ENCODE data around the gene KANK2. TPM values are rescaled to one million over a fixed set of nuclear protein-coding genes. Genes with fewer than 3 reads are reported as not detected.
"Not testable (repeated sequence)": the region's sequence is repeated elsewhere in the genome, so short reads cannot be mapped to it uniquely, and the experiment has no call there.

The KANK2 gene
- total RNA-seq, 2 donors from 2014 or later: 3.9 to 5.2 TPM

- H3K4me3 Mint-ChIP-seq: no peak overlapping the region
- no peaks in the 10 kb centered on the region for H3K4me1 Mint-ChIP-seq (ENCODE audit: low read depth in 2 of 2)
- H3K27me3 Mint-ChIP-seq: no peaks in the 10 kb centered on the region
- DNase-seq (ENCODE audit: low spot score) (no peak), ATAC-seq (no peak)
- no peaks in the 10 kb centered on the region for H3K36me3 Mint-ChIP-seq
- no peaks in the 10 kb centered on the region for H3K9me3 Mint-ChIP-seq
- no peak overlapping the region for H3K27ac Mint-ChIP-seq
These were observed 30.8 kb downstream of the KANK2 start for GRCh38 chr19:11166281-11167142.

- ATAC-seq (no peak), DNase-seq (ENCODE audit: low spot score) (no peak)
- no peak overlapping the region for H3K27ac Mint-ChIP-seq
- H3K9me3 Mint-ChIP-seq: no peaks in the 10 kb centered on the region
- no peaks in the 10 kb centered on the region for H3K36me3 Mint-ChIP-seq
- no peak overlapping the region for H3K4me3 Mint-ChIP-seq
- no peaks in the 10 kb centered on the region for H3K27me3 Mint-ChIP-seq
- H3K4me1 Mint-ChIP-seq (ENCODE audit: low read depth in 2 of 2): no peaks in the 10 kb centered on the region
These were observed 31.8 kb downstream of the KANK2 start for GRCh38 chr19:11165486-11166030.

- no peak for DNase-seq (ENCODE audit: low spot score)
- Mint-ChIP-seq H3K4me3 (no peak overlapping the region), H3K36me3 (no peaks in the 10 kb centered on the region), H3K4me1 (ENCODE audit: low read depth in 2 of 2) (no peaks in the 10 kb centered on the region), H3K27me3 (no peaks in the 10 kb centered on the region), H3K27ac (no peak overlapping the region), H3K9me3 (no peaks in the 10 kb centered on the region)
- ATAC-seq: no peak
These were observed 32.4 kb downstream of the KANK2 start for GRCh38 chr19:11164879-11165406.

- Mint-ChIP-seq H3K4me1 (ENCODE audit: low read depth in 2 of 2) (no peaks in the 10 kb centered on the region), H3K36me3 (no peaks in the 10 kb centered on the region), H3K27ac (no peak overlapping the region), H3K4me3 (no peak overlapping the region), H3K27me3 (no peaks in the 10 kb centered on the region), H3K9me3 (no peaks in the 10 kb centered on the region)
- DNase-seq (ENCODE audit: low spot score) (no peak), ATAC-seq (no peak)
These were observed 33.0 kb downstream of the KANK2 start for GRCh38 chr19:11164296-11164695.

- not testable (repeated sequence) for H3K36me3 Mint-ChIP-seq; H3K4me1 Mint-ChIP-seq (ENCODE audit: low read depth in 2 of 2); DNase-seq (ENCODE audit: low spot score); H3K27ac Mint-ChIP-seq; H3K9me3 Mint-ChIP-seq; ATAC-seq; H3K27me3 Mint-ChIP-seq; H3K4me3 Mint-ChIP-seq
These were observed 36.9 kb downstream of the KANK2 start for GRCh38 chr19:11160440-11160768.

GRCh38 chr19:11159598-11160439, 37.5 kb downstream of the KANK2 start:
- Mint-ChIP-seq H3K27ac (no peak overlapping the region), H3K27me3 (no peaks in the 10 kb centered on the region), H3K4me3 (no peak overlapping the region)

GRCh38 chr19:11155373-11156120, 41.8 kb downstream of the KANK2 start, which contains the start of gene SPC24:
Gene SPC24 (minus strand): TSS chr19:11155782. CDS start chr19:11155776, 6 bp downstream.
- H3K27me3 Mint-ChIP-seq: no peaks in the 10 kb centered on the region
- H3K27ac Mint-ChIP-seq: peak within 1 kb of the TSS; percentile 22 to 80
- H3K36me3 Mint-ChIP-seq: no peaks in the 10 kb centered on the region
- peak; percentile 100 for ATAC-seq
- H3K4me3 Mint-ChIP-seq: peak within 1 kb of the TSS; percentile 92
- H3K4me1 Mint-ChIP-seq (ENCODE audit: low read depth in 2 of 2): peaks cover 12 to 13% of the 10 kb centered on the region in 2 donors
- no peaks in the 10 kb centered on the region for H3K9me3 Mint-ChIP-seq
- DNase-seq (ENCODE audit: low spot score): peak; percentile 96

More at GRCh38 chr19:11159598-11160439, 37.5 kb downstream of the KANK2 start:
- H3K9me3 Mint-ChIP-seq: no peaks in the 10 kb centered on the region
- no peaks in the 10 kb centered on the region for H3K36me3 Mint-ChIP-seq
- H3K4me1 Mint-ChIP-seq (ENCODE audit: low read depth in 2 of 2): peaks cover 5 to 7% of the 10 kb centered on the region in 2 donors
- no peak for DNase-seq (ENCODE audit: low spot score)
- ATAC-seq: no peak

GRCh38 chr19:11154683-11155047, 42.7 kb downstream of the KANK2 start:
- DNase-seq (ENCODE audit: low spot score) (no peak), ATAC-seq (no peak)
- peak overlapping the region; percentile 22 to 24 for H3K27ac Mint-ChIP-seq
- H3K4me3 Mint-ChIP-seq: peak overlapping the region; percentile 92
- H3K9me3 Mint-ChIP-seq: no peaks in the 10 kb centered on the region
- H3K4me1 Mint-ChIP-seq (ENCODE audit: low read depth in 2 of 2): peaks cover 12 to 13% of the 10 kb centered on the region in 2 donors
- no peaks in the 10 kb centered on the region for H3K36me3 Mint-ChIP-seq
- H3K27me3 Mint-ChIP-seq: no peaks in the 10 kb centered on the region

GRCh38 chr19:11152318-11153062, 44.9 kb downstream of the KANK2 start:
- Mint-ChIP-seq H3K27me3 (no peaks in the 10 kb centered on the region), H3K27ac (no peak overlapping the region), H3K36me3 (no peaks in the 10 kb centered on the region), H3K4me3 (no peak overlapping the region), H3K4me1 (ENCODE audit: low read depth in 2 of 2) (peaks cover 12 to 13% of the 10 kb centered on the region in 2 donors), H3K9me3 (no peaks in the 10 kb centered on the region)
- DNase-seq (ENCODE audit: low spot score) (no peak), ATAC-seq (no peak)

- H3K4me1 Mint-ChIP-seq (ENCODE audit: low read depth in 2 of 2): peaks cover 11 to 13% of the 10 kb centered on the region in 2 donors
- no peak overlapping the region for H3K4me3 Mint-ChIP-seq
- H3K27me3 Mint-ChIP-seq: no peaks in the 10 kb centered on the region
- no peaks in the 10 kb centered on the region for H3K36me3 Mint-ChIP-seq
- DNase-seq (ENCODE audit: low spot score): no peak
- no peak for ATAC-seq
- H3K27ac Mint-ChIP-seq: no peak overlapping the region
- H3K9me3 Mint-ChIP-seq: no peaks in the 10 kb centered on the region
These were observed 46.2 kb downstream of the KANK2 start for GRCh38 chr19:11151181-11151580.

- Mint-ChIP-seq H3K9me3 (no peaks in the 10 kb centered on the region), H3K4me1 (ENCODE audit: low read depth in 2 of 2) (no peaks in the 10 kb centered on the region), H3K4me3 (no peak overlapping the region), H3K27ac (no peak overlapping the region), H3K27me3 (no peaks in the 10 kb centered on the region), H3K36me3 (no peaks in the 10 kb centered on the region)
- DNase-seq (ENCODE audit: low spot score) (no peak), ATAC-seq (no peak)
These were observed 49.3 kb downstream of the KANK2 start for GRCh38 chr19:11148001-11148400.

GRCh38 chr19:11145536-11145924, 51.8 kb downstream of the KANK2 start:
- no peaks in the 10 kb centered on the region for H3K27me3 Mint-ChIP-seq
- no peak for ATAC-seq
- H3K4me3 Mint-ChIP-seq: no peak overlapping the region
- no peaks in the 10 kb centered on the region for H3K4me1 Mint-ChIP-seq (ENCODE audit: low read depth in 2 of 2)
- DNase-seq (ENCODE audit: low spot score): no peak
- no peaks in the 10 kb centered on the region for H3K36me3 Mint-ChIP-seq
- H3K9me3 Mint-ChIP-seq: no peaks in the 10 kb centered on the region
- no peak overlapping the region for H3K27ac Mint-ChIP-seq
